HG03025 (cell line): ENCODE measurements around the gene C11orf21.

Experiments
- ATAC-seq: cut with Tn5 transposase; IDR thresholded peaks from one replicate; pipeline ENCODE4 v1.9.1; 2021; ENCODE audit warnings: mild to moderate bottlenecking, moderate library complexity; ENCODE audit not compliant: unreplicated experiment, low FRiP score

Gene C11orf21

DNA sequence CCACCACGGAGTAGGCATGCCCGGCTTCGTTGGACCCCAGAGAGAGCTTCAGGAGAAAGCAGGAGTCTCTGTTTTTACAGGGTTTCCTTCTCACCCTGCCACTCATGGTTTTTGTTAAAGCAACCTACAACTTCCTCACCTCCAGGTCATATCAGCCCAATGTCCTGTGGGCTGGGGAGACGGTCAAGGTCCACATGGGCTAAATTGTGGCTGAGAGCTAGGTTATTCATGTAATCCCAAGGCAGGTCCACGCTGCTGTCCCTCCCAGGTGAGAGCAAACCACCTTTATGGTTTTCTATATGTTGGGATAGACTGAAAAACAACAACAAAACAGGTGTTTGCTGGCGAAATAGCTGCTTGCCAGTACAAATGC, 19.6 kb upstream of the C11orf21 start:
- no peak for ATAC-seq

DNA sequence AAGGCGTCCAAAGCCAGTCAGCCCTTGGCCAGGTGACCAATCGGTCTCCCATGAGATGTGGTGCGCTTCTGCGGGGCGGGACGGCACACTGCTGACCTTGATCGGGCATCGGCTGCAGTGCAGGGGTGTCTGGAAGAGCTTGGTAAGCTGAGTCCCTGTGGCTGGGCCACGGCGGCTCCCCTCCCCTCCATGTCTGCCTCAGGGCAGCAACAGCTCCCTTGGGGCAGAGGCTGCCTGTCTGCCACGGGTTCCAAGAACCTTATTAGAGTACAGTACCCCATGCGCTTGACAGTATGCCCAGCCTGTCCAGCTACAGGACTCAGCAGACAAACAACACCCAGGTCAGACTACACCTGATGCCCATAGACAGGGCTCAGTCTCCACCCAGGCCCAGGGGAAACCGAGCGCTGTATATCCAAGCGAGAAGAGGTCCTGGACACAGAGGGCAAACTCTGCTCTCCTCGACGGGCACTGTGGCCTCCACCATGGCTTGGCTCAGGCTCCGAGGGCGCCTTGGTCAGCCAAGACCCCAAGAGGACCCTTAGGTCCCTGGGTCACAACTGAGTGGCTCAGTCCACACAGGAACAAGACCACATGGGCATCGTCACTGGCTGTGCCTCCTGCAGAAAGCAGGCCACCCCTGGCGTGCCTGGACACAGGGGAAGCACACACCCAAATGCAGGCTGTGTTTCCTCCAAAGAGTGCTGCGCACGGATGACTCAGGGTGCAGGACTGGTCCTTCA, 19.0 kb upstream of the C11orf21 start:
- ATAC-seq: no peak

DNA sequence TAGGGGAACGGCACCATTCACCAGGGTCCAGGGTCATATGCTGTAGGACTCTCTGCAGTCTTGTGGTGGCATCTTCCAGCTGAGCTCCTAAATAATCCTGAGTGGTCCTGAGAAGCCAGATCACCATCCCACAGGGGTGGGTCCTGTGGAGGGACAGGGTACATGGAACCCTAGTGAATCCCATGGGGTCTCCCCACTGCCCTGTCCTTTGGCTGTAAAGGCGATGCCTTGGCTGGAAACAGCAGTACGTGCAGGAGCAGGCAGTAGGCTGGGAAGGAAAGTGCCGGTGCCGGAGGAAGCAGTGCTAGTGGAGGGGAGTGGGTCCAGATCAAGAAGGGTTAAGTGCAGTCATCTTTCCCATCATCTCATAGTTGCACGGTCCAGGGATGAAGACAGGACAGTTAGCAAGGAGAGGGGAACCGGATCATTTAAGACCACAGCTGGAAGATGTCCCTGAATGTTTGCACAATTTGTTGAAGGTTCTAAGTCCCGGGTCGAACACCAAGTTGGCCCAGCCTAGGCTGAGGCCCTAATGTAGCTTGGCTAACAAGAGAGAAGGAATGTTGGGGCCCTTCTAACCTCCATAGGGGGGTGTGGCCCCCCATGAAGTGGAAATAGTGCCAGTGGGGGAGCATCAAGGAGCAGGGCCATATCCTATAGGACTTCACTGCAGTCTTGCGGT, 18.2 kb upstream of the C11orf21 start:
- ATAC-seq: no peak

DNA sequence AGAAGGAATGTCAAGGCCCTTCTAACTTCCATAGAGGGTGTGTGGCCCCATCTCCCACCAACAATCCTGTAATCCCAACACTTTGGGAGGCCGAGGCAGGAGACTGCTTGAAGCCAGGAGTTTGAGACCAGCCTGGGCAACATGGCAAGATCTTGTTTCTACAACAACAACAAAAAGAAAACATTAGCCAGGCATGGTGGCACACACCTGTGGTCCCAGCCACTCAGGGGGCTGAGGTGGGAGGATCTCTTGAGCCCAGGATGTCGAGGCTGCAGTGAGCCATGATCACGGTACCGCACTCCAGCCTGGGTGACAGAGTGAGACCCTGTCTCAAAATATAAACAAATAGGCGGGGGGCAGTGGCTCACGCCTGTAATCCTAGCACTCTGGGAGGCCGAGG, 17.0 kb upstream of the C11orf21 start:
- no peak for ATAC-seq

DNA sequence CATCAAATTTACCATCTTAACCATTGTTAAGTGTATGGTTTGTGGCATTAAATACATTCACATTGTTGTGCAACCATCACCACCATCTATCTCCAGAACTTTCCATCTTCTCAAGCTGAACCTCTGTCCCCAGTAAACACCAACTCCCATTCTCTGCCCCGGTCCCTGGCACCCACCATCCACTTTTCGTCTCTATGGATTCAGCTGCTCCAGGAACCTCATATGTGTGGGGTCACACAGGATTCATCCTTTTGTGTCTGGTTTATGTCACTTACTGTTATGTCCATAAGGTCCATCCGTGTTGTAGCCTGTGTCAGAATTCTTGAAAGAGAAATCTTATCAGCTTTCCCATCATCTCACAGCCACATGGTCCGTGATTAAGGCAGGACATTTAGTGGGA, 16.4 kb upstream of the C11orf21 start:
- ATAC-seq: no peak

DNA sequence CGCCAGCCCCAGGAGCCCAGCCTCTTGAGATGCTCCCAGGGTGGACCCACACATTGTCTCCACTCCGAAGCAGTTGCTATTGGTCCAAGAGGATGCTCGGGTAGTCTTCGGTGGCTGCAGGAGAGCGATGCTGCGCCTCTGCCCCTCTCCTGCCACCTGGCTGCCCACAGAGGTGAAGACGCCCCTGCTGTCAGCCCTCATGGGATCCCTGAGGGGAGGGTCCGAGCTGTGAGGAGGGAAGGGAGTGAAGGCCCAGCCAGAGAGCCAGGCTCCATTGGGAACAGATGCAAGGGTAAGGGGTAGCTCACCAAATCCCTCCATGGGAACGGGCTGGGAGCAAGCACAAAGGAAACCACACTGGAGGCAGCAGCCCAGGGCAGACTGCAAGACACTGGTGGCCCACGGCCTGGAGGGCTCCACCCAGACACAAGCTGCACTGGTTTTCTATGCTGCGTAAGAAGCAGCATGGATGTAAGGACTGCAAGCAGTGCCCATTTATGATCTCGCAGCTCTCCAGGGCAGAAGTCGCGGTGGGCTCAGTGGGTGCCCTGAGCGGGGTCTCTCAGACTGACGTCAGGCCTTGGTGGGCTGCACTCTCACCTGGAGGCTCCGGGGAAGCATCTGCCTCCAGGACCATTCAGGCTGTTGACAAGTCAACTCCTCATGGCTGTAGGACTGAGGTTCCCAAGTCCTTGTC, 15.8 kb upstream of the C11orf21 start:
- no peak for ATAC-seq

DNA sequence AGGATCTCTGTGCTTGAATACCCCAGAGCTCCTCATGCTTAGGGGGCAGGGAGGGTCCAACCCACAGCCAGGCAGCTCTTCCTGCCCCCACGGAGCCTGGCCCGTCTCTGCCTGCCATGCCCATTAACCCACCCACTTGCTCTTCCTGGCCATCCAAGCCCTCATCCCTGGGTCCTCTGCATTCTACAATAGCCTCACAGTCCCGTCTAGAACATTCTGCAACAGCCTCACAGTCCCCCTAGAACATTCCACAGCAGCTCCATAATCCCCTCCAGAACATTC, 15.2 kb upstream of the C11orf21 start:
- no peak for ATAC-seq

DNA sequence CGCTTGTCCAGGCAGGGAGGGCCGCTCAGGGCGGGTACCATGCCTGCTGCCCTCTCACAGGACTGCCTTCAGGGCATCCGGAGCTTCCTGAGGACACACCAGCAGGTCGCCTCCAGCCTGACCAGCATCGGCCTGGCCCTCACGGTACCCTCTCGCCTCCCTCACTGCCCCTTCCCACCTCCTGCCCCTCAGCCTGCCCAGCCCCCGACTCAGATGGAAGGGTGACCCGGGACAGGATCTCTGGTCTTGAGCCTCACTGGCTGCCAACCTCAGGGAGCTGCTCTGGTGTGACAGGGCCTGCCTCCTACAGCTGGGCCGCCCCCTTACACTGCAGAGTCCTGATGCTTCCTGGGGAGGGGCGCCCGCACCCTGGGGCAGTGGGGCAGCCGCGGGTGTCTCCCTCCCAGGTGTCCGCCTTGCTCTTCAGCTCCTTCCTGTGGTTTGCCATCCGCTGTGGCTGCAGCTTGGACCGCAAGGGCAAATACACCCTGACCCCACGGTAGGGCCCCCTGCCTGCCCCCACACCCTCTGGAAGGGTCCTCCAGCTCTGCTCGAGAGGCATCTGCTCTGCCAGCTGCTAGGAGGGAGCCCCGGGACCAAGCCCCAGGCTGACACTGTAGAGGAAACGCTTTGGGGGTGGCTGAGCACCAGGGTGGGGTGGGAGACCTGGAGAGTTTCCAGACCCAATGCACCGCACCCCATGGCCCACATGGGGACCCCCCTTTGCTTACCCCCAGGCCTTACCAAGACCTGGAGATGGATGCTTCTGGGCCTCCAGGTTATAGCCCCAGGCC, 14.6 kb upstream of the C11orf21 start:
- ATAC-seq: no peak

DNA sequence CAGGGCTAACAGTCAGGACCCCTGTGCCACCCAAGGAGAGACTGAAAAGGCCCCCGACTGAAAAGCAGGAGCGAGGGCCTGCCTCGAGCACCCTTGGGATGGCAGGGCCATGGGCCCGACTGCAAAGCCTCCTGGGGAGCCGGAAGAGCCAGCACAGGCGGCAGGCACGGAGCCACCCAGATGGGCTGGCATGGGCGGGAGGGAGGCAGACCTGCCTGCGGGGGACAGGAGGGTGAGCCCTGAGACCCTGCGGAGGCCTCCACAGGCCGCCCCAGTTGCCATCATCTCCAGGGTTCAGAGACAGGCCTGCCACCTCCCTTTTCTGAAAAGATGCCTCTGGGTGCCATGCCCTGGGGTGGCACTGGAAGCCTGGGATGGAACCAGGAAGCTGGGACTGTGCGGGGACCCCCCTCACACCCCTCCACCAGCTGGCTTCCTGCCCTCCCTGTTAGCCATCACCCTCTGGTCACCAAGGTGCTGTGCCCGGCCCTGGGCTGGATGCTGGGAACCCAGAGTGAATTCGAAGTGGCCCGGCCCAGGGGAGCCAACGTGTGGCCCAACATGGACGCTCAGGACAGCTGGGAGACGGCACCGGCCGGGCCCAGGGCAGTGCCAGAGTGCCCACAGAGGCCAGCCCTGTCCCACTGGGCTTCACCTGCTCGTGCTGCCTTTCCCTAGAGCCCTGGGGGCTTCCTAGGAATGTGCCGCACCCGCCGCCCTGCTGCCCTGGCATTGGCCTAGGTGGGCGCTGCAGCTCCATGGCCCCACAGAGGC, 13.9 kb upstream of the C11orf21 start:
- ATAC-seq: no peak

DNA sequence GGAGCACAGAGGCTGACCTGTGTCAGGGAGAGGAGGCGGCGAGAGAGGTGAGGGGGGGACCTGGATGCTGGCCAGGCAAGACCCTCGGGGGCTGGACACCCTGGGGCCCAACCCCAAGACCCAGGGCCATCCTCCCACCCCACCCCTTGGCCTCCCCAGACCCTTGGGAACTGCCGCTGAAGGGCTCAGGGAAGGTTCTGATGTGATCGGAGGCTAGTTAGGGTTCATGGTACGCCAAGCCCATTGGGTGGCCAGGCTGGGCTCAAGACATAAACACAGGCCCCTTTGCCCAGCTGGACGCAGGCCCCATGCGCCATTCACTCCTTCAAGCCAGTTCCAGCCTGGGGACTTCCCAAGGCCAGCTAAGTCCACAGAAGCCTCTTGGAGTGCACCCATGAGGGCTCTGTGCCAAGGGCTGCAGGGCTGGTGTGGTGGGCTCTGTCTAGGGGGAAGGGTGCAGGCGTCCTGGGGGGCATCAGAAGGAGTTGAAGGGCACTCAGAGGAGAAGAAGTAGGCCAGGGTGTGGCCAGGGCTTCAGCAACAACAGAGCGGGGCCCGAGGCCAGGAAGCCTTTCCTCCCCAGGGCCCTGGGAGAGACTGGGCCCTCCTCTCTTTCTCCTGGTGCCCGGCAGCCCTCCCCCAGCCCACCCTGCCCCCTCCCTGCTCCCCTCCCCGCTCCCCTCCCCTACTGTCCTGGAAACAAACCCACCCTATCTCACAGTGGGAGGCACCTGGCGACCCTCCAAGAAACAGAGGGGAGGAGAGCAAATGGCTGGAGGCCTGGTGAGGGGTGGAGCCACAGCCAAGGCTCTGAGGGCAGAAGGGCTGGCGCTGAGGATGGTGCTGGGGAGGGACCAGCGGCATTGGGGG, 13.0 kb upstream of the C11orf21 start:
- ATAC-seq: no peak

DNA sequence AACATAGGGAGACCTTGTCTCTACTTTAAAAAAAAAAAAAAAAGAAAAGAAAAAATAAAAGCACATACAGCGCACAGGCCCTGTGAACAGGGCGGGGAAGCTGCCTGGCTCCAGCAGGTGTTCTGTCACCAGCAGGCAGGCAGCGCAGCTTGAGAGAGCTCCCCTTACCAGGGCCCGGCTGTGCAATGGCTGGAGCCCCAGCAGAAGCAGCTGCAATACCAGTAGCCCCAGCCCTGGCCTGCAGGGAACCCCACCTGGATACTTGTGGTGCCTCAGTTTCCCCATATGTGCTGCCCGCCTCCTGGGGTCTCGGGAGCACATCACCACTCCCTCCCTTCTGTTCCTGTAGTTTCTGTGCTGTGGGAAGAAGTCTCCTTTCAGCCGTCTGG, 12.4 kb upstream of the C11orf21 start:
- ATAC-seq: no peak

DNA sequence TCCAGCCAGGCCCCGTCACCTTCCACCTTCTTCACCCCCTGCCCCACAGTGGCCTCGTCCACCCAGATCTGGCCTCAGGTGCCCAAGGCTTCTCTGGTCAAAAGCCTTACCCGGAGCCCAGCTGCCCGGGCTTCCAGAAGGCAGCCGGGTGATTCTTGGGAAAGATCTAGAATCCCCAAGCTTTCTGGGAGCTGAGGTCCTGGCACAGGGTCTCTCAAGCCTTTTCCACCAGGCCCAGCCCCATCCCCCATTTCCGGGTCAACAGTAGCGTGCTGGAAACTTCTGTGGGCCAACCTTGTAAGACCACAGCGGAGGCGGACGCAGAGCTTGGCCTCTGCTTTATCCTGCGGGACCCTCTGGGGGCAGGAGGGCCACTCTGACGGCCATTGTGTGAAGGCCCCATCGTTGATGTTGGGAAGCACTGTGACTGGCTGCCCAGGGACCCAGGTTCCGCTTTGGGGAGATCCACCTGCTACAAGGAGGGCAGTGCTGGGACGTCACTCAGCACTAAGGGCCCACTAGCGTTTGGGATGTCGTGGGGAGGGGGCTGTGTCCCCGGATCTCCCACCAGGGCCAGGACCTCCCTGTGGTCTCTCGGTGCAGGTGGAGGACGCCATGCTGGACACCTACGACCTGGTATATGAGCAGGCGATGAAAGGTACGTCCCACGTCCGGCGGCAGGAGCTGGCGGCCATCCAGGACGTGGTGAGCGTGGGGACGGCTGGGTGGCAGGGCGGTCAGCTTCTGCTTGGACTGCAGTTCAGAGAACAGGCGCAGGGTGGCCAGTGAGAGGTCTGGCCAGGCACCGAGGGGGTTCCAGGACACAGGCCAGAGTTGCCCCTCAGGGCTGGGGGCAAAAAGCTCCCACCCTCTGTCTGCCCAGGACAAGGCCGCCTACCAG, 11.6 kb upstream of the C11orf21 start:
- ATAC-seq: no peak

DNA sequence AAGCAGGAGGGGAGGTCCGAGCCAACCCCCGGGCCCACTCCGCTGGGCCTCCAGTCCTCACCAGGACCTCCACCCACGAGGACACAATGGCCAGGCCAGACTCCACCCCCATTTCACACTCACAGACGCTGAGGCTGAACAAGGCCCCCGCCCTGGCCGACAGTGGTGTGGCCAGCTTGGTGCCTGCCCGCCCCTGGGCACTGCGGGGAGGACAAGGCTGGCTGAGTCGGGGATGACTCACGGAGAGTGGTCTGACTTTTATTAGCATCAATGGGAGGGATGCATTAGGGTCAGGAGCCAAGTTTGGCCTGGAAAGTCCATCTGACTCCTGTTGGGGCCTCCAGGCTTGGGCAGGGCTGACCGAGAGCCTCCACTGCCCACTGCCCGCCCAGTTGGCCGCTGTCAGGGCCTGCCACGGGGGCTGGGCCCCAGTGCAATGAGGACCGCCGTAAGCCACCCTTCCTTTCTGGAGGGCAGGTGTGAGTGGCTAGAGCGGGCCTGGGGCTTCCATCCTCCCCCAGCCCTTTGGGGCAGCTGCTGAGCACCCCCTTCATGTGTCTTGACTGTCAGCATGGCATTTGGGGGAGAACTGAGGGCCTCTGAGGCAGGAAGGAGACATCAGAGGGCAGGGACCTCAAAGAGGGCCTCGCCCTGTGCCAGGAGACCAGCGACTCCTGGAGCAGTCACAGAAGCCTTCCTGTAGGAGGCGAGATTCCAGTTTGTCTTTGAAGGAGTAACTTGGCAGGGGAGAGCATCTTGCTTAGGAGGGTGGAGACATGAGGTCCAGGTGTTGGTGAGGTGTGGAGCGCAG, 10.7 kb upstream of the C11orf21 start:
- no peak for ATAC-seq

DNA sequence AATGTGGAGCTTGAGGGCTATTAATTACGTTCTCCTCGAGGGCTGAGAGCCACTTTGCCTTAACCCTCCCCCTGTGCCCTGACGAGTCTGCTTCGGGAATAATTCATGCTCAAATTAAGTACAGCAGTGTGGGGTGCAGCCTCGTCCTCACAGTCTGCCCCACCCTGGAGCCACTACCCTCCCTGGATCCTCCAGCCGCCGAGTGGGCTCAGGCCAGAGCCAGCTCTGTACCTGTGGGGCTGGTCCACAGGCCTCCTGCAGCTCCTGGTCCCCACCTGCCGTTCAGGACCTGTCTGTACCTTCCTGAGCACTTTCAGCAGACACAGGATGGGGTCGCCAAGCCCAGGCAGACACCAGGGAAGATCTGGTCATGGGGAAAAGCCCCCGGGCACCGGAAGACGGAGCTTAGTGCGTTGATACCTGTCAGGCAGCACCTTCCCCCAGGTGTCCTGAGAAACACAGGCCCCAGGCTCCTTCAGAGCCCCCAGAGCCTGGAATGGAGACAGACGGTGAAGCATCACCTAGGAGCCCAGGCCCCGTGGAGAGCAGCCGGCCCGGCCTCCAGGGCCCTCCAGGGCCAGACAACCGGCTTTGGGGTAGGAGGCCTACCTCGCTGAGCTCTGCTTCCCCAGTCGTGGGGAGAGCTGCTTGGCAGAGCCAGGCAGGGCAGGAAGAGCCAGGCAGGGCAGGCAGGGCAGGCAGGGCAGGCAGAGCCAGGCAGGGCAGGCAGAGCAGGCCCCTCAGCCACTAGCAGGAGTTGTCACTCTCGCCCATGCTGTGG, 9.8 kb upstream of the C11orf21 start:
- ATAC-seq: no peak

DNA sequence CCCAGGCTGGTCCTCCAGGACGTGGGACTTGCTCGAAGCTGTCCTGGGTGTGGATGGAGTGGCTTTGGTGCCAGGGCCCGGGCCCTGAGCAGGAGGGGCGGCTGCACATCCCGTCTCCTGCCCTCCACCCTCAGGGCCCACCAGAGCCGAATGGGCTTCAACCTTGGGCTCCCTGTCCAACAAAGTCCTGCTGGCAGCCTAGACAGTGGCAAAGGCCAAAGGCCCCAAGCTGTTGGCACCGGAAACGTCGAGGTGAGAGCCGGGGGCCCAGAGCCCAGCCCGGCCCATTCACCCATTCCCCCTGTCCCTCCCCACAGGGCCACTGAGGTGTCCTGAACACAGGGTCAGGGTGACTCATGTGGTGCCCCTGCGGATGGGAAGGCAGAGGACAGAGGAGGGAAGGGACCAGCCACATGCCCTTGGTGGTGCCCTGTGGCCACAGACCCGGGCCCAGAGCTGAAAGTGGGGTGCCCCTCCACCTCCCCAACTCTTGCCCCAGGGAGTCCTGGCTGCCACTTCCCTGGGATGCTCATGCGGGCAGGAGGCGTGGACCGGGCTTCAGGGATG, 9.2 kb upstream of the C11orf21 start:
- ATAC-seq: no peak

DNA sequence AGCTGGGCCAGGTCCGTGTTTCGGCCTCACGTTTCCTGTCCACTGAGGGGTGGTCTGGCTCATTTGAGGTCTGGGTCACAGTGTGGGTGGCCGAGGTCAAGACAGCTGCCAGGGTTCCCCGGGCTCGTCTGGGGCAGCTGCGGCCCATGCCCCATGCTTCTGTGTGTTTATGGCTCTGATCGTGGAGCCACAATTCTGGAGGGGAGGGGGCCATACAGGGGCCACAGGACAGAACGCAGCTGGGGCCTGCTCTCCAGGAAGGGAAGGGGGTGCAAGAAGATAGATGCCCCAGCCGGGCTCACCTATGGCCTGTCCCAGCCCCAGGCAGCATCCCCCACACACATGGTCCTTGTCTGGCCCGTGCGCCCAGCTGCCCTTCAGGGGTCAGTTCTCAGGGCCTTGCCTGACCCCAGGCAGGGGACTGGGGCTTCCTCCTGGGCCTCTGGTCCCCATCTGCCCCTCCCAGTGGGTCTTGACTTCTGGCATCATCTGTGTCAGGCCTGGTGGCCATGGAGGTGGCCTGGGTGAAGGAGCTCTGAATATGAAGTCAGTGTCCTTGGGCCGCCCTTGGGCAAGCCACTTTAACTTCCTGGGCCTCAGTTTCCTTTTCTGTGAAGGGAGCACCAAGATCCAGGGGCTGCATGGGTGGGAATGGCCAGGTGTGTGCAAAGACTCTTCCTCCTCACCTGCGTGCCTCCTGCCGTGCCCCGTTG, 8.5 kb upstream of the C11orf21 start:
- ATAC-seq: no peak
